Bronchus fibroblast of lung (primary cell): Measurements from ENCODE around the gene DRD3. TPM values are rescaled to one million over a fixed set of nuclear protein-coding genes. Genes with fewer than 3 reads are reported as not detected.

ENCODE experiments used
- total RNA-seq: library from RNA; depleted of rRNA; stranded (reverse); fragments of >200 nt; gene quantifications from 2 replicates; pipeline ENCODE4 v1.2.3, GENCODE V29; 2015

The DRD3 gene
- total RNA-seq = not detected in 2 replicates

GRCh38 chr3:114178770-114179368 is at the start of gene DRD3:
DRD3 (minus strand) TSS chr3:114179052; CDS start chr3:114171992, 7,060 bp downstream.

Other genes with a start within 250 kb of the DRD3 start
- gene ZDHHC23, start 231.0 kb downstream of the DRD3 start, total RNA-seq = 0.17 and 0.30 TPM in 2 replicates
- gene CCDC191, start 122.5 kb downstream of the DRD3 start, total RNA-seq = 0.59 and 1.0 TPM in 2 replicates
- gene QTRT2, start 122.3 kb downstream of the DRD3 start, total RNA-seq = 11.4 and 11.7 TPM in 2 replicates
- gene ZNF80, start 58.5 kb upstream of the DRD3 start, total RNA-seq = not detected in 2 replicates
- gene TIGIT, start 115.0 kb upstream of the DRD3 start, total RNA-seq = not detected in 2 replicates